Lower lobe of right lung (tissue), 1 donor: Measurements from ENCODE around the gene HACD1. TPM values are rescaled to one million over a fixed set of nuclear protein-coding genes. Genes with fewer than 3 reads are reported as not detected.

Source experiments
- total RNA-seq: library from RNA; stranded (reverse); fragmentation: NEBNext Ultra II Directional; extraction: Animal tissue kit (Norgen Biotek cat#: 25700); gene quantifications from one replicate; pipeline ENCODE4 v1.2.1, GENCODE V29; 2021
- donor health status: DM: no; HTN: yes; CAD: no; lungs with severe emphysema.

Gene HACD1
- total RNA-seq, 1 donor from 2014 or later = 20.4 TPM

Other genes with a start within 250 kb of the HACD1 start
- gene ST8SIA6, start 162.8 kb downstream of the HACD1 start, total RNA-seq = 12.5 TPM
- 30.3 TPM for gene STAM, start 26.8 kb upstream of the HACD1 start, total RNA-seq
- 5.9 TPM for gene TMEM236, start 134.8 kb upstream of the HACD1 start, total RNA-seq
- 529 TPM for gene MRC1, start 192.0 kb upstream of the HACD1 start, total RNA-seq